ENCODE results near the gene TRABD2B.

The TRABD2B gene

DNA sequence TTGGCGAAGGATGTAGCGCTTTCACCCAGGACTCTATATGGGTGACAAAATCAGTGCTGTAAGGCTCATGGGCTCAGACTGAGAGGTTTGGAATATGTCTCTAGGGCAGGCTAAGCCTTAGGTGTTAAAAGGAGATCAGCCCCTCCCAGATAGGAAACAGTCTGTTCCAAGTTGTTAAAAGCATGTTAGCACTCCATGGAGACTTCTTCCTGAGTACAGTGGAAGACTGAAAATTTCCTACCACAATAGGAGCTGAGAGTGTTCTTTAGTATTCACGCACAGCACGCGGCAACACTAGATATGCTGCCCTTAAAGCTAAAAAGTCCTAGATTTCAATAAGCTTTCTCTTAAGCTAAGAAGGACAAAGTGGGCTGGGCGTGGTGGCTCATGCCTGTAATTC lies 122.1 kb downstream of the TRABD2B start:
- no peak for DNase-seq (ENCODE audit: low spot score)

DNA sequence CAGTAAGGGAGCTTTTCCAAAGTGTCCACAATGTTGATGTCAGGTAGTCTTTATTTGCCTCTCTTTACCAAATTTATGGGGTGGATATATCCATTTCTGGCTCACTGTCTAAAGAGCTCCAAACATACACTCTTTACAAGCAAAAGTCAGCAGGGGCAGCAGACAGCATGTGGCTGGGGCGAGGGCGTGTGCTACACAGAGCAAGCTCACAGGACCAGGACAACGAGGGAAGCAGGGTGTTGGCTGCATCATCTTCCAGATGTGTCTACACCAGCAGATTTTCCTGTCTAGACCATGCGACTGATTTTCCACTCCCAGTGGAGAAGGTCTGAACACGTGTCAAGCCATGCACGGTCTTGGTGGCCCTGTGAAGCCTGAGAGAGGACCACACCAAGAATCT lies 123.8 kb downstream of the TRABD2B start:
- no peak for DNase-seq (ENCODE audit: low spot score)

DNA sequence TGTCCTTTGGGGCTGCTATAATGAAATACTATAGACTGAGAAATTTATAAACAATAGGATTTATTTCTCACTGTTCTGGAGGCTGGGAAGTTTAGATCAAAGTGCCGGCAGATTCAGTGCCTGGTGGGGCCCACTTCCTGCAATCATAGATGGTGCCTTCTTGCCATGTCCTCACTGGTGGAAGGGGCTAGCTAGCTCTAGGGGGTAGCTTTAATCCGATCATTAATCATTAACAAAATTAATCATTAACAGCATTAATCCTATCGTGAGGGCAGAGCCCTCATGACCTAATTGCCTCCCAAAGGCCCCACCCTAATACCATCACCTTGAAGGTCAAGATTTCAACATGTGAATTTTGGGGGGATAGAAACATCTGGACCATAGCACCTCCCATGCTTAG lies 124.3 kb downstream of the TRABD2B start:
- DNase-seq (ENCODE audit: low spot score), result no peak

DNA sequence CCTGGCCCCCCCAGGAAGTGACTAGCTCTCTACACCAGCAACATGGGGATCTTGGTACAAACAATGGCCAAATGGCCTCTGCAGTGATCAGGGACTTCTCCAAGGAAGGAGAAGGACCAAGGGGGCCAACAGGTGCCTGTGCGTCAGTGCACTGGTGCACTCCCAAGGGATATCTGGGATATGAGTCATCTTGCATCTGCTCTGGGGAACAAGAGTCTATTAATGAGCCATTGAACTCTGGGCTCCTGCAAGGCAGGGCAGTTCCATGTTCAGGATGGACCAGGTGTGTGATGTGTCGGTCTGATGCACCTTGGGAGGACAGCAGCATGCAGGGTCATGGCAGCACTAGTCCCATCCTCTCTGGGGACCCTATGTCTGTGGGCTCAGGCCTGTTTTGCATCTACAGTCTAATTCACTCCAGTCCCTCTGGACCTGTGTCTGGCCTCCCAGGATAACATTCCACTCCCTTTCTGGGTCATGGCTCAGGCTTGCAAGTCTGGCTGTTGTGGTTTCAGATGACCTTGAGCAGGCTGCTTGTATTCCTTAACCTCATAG lies 125.3 kb downstream of the TRABD2B start:
- no peak for DNase-seq (ENCODE audit: low spot score)

DNA sequence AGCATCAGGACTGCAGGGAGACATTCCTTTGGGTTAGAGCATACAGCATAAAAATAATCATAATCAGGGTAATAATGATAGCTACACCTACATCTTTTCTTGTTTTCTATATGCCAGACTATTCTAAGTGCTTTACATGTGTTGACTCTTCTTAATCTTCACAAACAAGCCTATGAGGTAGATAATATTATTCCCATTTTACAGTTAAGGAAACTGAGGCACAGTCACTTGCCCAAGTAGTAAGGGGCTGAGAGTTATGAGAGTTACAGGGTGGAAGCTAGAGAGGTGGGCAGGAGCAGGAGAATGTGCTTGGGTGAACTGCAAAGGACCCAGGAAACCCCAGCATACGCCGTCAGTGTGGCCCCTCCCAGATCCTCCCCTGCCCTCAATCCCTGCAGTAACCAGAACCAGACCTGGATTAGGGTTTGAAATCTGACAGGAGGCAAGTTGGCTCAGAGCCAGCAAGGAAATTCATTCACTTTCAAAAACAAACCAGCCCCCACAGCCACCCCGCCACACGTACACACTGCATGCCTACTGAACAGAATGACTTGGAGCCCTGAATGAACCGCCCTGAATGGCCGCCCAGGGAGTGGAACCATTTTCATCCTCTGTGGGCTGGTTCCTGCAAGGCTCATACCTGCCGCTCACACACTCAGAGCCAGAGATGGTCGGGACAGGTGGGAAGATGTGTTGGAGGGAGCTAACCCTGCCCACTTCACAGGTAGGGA lies 126.1 kb downstream of the TRABD2B start:
- no peak for DNase-seq (ENCODE audit: low spot score)

DNA sequence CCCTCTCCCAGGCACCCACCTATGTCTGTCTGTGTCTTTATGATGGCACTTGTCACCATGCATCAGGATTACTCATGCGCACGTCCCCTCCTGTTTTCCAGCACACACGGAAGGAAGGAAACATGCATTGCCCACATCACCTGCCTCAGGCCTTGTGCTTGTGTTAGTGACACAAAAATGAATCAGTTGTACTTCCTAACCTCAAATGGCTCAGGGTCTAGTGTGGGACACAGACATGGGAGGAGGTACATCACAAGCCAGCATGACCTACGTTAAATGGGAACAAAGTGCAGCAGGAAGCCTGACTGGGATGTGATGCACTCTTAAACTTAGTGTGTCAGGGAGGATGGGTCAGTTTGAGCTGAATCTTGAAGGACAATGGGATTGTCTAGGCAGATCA lies 126.7 kb downstream of the TRABD2B start:
- no peak for DNase-seq (ENCODE audit: low spot score)

DNA sequence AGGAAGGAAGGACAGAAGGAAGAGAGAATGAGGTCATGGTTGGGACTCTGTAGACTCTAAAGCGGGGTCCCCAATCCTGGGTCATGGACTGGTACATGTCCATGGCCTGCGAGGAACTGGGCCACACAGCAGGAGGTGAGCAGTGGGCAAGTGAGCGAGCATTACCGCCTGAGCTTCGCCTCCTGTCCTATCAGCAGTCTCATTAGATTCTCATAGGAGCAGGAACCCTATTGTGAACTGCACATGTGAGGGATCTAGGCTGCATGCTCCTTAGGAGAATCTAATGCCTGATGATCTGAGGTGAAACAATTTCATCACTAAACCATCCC lies 128.9 kb downstream of the TRABD2B start:
- no peak for DNase-seq (ENCODE audit: low spot score)

DNA sequence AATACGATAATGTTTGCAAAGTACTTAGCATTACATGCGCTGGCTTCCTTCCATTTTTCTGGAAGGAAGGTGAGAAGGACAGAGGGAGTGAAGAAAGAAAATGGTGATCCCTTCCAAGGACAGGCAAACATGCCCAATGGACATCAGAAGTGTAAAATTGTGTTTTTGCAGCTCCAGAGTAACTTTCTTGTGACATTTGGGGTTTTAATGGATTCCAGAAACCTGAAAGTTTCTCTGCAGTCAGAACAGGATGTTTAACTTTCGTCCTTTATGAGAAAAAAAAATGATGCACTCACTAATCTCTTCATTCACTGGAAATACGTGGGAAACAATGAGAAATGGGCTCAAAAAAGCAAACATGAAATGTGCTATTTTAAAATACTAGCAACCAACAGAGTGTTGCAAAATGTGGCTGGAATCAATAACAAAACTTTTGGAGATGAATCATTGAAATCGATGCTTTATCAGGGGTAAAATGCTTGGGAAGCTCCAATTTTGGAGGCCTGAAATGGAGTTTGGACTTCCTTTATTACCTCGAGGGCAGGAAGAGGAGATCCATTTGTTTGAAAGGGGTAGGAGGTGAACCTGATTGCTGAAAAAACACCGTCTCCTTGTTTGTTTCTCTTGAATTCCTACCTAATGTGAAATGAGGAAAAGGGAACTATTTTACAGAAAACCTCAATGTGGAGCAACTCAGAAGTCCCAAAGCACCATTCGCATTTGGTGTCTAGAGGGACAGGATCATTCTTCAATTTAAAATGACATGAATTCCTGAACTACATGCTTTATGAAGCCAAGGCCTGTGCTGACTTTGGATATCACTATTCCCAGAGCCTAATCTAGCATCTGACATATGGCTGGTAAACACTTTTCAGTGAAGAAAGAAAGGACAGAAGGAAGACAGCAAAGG lies 129.5 kb downstream of the TRABD2B start:
- no peak for DNase-seq (ENCODE audit: low spot score)

DNA sequence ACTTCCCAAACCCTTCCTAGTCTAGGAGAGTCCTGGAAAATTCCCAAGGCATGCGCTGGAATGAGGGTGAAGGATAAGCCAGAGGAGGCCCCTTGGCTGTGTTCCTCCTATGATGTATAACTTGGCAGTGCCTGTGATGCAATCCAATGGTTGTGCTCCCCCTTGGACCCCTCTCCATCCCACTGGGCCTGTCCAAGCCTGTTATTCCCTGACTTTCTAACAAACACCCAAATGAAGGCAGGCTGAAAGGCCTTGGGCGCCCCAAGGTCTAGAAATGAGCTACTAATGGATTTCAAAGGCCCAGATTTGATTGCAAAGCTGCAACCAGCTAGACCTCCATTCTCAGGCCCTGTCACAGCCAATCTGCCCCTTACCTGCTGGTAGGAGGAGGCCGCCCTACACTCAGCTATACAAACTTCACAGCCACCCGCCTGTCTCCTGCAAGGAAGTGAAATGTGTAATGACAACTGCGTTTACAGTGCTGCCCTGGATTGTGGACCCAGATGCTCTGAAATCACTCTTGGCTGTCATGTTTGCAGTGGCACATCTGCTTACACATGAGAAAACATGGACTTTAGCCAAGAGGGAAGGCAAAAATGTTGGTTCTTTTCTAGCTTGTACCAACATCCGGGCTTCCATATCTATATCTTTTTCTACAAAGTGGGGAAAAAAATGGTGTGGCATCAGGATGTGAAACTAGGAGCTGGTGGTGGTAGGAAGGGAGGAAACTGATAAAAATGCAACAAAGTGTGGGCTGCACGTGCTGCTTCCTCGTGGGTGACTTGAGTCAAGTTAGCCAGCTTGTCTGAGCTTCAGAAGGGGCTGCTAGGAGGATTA lies 130.4 kb downstream of the TRABD2B start:
- DNase-seq (ENCODE audit: low spot score), result no peak

DNA sequence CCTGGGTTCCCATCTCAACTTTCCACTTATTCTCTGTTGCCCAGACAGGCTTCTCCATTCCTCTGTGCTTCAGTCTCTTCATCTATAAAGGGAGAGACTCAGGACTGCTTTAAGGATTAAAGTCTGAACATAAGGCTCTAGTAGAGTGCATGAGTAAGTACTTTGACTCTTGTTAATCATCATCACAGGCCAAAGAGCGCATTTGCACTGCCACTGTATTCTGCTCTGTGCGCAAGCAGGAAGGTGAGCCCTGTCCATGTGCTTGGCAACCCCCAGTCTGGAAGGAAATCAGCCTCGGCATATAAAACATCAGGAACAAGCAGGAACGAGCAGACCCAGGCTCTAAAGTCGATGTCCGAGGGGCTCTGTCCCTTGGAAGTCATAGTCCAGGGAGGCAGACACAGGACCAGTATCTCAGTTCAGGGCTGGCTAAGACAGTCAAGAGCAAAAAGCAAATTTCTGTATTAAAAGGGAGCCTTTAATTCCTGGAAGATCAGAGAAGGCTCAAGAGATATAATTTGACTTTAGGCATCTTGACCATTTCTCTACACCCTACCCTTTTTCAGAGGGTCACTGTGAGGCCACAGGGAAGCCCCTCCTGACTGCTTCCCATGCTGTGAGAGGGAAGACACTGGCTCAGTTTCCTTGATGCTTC lies 131.2 kb downstream of the TRABD2B start:
- DNase-seq (ENCODE audit: low spot score), result no peak

DNA sequence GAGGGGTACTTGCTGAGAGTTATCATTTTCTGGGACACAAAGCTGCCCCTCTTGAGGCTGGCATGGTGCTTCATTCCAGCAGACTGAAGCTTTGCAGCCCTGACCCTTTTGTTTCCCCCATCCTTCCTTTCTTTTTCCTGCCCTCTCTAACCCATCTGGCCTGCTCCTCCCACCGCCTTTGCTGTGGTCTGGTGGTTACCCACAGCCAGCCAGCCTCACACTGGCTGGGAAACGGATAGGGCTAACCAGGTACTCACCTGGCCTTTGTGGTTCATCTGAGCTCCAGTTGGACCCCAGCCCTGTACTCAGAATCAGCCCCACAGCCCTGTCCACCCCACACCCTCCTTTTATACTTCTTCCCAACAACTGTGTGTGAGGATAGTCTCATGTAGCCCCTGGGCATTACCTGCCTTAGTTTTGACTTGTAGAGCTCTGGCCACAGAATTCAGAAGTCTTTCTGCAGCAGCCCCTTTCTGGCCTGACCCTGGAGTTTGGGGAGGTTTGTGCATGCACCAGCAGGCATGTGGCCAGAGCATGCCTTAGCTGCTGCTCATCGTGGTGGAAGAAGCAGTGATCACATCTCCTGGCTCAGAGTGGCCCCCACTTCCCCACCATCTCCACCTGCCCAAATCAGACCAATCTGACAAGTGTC lies 138.0 kb downstream of the TRABD2B start:
- DNase-seq (ENCODE audit: low spot score), result no peak

DNA sequence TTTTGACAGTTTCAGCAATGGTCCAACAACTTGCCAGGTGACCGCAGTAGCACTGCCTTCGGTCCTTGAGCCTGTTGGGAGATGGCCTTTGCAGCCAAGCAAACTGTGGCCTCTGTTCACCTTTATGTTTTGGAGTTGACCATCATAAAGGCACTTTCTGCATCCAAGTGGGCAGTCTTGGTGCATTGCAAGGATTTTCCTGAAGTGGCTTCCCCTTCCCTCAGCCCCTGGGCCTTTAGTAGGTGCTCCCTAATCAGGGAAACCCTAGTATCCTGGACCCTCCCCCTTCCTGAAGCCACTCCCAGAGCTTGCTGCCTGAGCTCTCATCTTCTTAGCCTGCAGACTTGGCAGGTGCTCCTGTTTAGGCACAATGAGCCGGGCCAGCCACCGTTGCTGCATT lies 140.2 kb downstream of the TRABD2B start:
- DNase-seq (ENCODE audit: low spot score), result no peak

DNA sequence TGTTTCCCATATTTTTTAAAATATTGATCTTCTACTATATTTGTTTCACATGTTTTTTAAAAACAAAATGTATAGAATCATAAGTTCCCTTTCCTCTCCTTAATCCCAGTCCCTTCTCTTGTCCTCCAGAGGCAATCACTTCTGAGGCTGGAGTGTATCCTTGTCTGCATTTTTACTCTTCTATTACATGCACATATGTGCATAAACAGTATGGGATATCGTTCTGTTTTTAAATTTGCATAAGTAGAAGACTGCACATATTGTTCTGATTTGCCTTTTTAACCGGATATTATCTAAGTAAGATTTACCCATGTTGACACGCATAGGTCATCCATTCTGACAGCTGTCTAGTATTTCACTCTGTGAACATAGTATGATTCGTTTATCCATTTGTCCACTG lies 142.0 kb downstream of the TRABD2B start:
- DNase-seq (ENCODE audit: low spot score), result no peak

DNA sequence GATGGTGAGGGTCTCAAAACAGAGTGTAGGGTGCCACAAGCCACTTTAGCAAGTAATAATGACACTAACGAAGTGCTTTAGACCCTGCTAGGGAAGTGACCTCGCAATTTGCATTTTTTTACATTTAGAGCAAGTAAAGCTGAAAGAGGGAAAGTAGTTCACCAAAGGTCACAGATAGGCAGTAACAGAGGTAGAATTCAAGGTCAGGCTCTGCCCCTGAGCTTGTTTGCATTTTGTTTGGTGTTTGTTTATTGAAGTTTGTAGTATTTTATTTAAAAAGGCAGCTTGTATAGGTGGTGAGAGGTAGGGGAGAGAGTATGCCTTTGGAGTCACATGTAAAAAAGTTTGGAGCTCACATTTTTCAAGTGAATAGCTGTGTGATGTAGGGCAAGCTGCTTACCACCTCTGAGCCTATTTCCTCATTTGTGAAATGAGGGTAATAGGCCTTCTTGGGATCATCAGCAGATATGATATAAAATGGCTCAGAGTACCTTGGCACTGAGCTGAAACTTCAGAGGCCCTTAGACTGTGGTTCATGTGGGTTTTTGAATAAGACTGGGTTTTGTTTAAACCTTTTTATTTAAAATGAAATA lies 142.5 kb downstream of the TRABD2B start:
- no peak for DNase-seq (ENCODE audit: low spot score)

DNA sequence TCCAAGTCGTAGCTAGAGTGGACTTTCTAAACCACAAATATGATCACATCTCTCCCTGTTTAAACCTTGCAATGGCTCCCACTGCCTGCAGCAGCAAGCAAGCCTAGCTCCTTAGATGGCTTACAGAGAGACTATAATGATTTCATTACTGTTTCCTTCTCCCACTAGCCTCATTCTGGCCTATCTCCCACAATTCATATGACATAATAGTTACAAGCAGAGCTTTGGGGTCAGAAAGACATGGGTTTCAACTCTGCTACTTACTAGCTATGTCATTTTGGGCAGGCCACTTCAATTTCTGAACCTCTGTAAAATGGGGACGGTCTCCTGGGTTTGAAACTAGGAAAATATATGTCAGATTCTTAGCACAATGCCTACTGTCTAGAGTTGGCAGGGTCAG lies 143.3 kb downstream of the TRABD2B start:
- no peak for DNase-seq (ENCODE audit: low spot score)

DNA sequence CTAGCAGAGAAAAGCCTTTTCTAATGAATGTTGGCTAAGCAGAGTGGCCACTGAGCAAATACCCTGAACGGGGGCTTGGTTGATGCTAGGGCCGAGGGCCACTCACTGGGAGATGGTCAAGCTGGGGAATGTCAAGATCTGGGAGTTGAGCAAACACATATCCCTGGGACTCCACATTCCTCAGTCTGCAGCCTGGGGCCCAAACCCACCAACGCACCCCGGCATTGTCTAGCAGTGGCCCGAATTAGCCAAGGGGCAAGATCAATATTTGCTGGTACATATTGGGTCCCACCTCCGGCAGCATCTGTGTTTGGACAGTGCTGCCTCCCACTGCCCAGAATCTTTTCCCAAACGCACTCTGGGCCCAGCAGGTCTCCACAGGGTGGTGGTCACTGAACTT lies 144.1 kb downstream of the TRABD2B start:
- no peak for DNase-seq (ENCODE audit: low spot score)

DNA sequence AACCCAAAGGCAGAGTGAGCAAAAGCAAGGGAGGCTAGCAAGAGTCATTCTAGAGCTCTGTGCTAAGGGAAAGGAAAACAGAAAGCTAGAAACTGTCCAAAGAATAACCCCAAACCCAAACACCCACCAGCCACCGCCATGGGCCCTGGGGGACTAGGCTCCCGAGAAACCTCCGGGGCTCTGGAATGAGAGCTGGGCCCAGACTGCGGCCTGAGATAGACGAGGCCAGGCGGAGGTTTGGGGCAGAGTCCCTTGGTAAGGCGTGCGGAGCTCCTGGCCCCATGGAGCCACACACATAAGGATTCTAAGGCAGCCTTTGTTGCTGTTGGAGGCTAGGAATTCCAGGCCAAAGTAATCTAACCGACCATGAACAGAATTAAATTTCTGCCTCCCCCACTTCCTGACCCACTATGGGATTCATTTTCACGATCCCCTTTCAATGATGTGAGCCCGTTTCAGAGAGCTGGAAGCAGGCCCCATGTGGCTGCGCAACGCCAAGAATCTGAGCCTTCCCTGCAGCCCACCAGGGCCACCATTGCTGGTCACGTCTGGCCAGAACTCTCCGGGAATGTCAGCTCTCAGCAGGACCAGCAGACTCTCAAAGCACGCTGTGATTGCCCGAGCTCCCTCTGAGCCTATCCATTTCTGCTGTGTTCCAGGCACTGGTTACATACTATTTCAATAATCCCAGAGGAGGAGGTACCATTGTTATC lies 145.0 kb downstream of the TRABD2B start:
- no peak for DNase-seq (ENCODE audit: low spot score)

DNA sequence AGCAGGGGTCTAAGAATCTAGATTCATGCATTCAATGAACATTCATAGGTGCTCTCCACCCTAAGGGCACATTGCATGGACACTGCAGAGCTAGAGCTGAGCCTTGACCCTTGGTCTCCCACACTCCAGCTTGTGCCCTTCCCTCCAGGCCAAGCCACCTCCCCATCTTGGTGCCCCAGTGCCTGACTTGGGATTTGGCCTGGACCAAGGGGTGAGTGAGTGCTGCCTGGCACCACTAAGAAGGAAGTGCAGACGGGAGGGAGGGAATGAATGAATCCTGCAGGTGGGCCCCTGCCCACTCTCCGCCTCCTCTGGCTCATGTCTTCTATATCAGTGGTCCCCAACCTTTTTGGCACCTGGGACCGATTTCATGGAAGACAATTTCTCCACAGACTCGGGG lies 146.7 kb downstream of the TRABD2B start:
- DNase-seq (ENCODE audit: low spot score), result no peak

DNA sequence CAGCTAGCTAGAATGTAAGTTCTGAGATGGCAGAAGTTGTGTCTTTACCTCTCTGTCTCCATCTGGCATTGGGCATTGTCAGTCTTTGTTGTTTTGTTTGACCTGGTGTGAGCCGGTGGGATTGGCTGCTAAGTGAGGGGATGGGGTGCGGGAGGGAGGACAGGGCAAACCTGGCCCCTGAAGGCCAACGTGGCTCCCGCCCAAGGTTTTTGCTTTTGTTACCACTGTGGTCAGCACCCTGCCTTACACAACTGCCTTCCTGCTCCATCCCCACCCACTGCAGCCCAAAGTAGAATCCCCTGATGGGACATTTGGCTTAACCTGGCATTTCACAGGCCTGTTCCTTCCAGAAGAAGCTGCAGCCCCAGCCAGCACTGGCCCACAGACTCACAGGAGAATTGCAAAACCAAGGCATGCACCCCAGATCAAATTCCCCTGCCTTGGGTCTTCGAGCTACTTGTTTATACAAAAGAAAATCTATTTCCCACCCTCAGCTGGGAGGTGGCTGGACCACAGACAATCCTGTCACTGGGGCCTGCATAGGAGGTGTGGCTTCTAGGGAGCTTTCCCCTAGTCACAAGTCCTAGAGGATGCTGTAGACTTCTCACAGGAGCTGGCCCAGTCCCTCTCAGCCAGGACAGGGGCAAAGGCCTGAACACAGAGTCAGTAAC lies 147.5 kb downstream of the TRABD2B start:
- no peak for DNase-seq (ENCODE audit: low spot score)
